HS-5 (cell line): Measurements from ENCODE around the gene CEP43.

Experiments
- DNase-seq: peaks from one replicate; pipeline ENCODE4 v3.0.0-alpha.2; 2012; ENCODE audit warnings: low read depth

Gene CEP43

DNA sequence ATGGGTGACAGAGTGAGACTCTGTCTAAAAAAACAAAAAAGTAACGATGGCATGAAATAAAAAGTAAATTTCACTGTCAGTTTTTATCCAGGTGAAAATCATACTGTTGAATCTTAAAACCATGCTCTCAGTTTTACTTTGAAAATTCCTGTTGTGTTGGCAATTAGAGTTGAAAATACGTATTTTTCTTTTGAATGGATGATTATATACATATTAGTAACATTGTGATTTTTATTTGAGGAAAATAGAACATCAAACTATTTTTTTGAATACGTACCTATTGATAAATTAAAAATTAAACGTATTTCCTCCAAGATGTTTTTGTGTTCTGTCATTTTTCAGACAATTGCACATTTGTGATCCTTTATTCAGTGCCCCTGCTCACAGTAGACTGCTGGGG is 14.7 kb downstream of the CEP43 start:
- DNase-seq, result no peak

DNA sequence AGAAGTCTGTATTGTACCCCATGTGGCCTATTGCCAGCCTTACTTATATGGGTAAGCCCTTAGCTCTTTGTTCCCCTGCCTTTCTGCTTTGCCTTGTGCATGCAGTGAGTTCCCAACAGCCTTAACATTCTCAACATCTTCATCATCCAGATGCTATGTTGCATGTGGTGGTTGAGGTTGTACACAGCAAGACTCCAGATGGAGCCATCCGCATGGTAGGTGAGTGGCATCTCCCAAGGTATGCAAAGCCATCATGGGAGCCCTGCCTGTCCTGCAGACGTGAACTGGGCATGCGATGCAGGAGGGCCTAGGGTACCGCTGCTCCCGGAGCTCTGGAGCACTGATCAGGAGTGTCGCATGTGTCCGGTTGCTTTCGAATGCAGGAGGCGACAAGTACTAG is 16.1 kb downstream of the CEP43 start:
- DNase-seq, result no peak

DNA sequence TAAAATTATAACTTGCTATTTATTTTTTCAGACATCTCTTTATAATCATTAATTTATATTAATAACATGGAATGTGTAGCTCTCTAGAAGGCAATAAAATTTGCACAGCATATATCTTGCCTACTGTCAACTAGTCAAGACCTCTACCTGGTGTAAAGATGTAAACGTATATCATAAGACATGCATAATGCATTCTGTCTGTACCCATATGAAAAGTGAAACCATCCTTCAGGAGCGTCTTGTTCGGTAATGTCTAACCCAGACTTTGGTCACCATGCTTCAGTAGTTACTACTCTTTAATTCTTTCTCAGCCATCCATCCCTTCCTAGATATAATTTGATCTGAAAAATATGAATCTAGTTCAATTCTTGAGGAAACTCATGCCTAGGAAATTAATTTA is 21.0 kb downstream of the CEP43 start:
- DNase-seq, result no peak

DNA sequence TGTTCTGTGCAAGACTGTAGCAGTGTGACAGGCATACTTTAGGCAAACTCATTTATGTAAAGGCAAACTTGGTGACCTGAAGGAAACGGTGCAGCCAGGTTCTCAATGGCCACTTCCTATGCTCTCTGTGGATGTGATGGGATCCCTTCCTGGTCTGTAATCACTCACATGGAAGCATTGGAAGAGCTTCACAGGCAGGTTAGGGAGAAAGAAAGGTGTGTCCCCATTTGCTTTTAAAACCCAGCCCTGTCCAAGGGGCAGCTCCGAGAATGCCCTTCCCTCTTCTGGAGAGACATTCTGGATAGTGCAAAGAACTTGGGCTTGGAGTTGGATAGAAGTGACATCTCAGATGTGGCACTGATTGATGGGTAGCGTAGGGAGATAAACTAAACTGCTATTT is 28.1 kb downstream of the CEP43 start:
- DNase-seq, result no peak

DNA sequence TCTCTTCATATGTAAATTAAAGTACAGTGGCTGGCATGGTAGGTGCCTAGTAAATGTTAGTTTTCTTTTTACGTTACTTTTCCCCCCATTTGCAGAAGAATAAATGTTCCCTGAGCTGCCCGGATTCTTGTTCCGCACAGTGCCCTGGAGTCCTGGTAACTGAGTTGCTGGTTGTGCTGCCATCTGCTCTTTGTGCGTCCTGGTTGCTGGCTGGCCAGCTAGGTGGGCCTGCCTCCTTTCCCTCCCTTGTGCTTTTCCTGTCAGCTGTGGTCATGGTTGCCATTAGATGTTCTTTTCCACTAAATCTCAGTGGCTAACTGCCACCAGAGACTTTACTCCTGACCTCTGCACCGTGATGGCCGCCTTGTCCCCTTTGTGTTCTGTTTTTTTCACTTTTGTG is 28.6 kb downstream of the CEP43 start:
- no peak for DNase-seq

DNA sequence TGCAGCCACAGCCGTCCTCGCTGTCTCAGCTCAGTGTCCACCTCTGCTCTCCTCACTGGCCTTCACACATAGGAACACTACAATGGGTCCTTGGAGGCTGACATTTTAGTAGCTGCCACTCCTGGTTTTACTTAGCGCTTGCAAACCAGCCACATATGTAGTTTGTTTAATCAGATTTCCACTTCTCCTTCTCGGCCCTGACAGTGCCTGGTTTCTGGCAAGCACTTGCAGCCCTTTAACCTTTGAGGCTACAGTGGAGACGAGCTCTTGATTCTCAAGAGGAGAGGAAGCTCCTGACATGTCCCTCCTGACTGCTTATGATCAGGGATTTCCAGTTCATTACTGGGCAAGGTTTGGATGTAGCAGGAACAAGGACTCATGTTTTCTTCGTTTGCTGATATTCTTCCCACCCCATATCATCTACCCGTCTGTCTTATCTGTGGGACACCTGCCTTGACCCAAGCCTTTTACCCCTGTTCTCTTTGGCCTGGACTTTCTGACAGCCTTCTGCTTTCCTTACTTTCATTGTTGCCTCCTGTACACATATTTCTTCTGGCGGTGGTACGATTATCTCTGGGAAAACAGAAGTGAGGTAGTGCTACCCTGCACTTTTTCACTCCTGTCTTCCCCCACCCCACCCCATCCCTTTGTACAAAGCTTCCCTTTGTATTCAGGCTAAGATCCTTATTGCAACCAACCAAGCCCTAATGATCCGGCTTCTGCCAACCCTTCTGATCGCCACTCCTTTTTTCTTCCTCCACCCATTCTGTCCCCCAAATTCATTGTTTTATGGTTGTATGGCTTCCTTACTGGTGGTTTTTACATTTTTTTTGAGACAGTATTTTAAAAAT is 31.2 kb downstream of the CEP43 start:
- DNase-seq, result no peak

DNA sequence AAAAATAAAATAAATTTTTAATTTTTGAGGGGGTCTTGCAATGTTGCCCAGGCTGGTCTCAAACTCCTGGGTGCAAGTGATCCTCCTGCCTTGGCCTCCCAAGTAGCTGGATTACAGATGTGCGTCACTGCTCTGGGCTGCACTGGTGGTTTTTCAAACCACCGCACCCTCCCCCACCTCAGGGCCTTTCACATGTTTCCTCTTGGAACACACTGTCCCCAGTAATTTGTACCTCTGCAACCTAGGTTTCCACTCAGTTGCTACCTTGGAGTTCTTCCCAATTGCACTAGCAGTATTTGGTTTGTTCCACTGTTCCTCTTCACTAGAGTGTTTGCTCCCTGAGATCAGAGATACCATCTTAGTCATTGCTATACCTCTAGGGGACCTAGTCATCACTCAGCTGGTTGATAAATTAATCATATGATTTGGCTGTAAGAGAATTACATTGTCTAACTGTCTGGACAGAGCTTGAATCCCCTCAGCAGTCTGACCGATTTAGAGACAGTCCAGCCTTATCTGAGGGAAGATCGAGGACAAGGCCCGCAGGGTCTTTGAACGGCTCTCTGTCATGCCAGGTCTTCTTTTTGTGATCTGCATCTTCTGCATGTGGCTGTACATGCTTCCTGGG is 32.0 kb downstream of the CEP43 start:
- peak; percentile 1 for DNase-seq

DNA sequence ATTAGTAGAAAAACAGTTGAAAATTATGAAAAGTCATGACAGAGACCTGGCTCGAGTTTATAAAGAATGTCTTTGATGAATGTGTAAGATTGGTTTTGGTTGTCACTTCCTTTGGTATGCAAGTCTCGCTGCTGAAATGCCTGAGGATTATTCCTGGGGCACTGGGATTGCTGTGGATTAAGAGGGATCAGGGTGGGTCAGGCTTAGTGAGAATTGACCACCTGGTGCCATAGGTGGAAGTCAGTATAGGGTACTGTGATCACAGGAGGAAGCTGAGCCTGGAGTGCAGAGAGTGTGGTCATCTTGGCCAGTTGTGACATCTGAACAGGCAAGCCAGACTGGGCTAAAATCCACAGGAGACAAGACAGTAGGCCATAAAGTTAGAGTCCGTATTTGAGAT is 34.9 kb downstream of the CEP43 start:
- no peak for DNase-seq

DNA sequence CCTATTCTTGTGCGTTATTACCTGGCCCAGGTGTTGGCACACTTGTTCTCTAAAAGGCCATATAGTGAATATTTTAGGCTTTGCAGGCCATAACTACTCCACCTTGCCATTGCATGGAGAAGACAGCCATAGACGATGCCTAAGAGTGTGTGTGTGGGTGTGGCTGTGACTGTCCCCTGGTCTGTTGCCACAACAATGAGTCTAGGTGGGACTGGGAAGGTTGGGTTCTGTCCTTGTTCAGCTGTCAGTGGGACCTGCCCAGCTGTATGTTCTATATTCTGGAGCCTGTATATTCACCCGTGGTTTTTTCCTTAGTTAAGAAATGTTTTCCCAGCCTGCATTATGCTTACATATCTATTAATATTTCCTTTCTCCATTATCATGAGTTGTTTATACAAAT is 38.6 kb downstream of the CEP43 start:
- no peak for DNase-seq

DNA sequence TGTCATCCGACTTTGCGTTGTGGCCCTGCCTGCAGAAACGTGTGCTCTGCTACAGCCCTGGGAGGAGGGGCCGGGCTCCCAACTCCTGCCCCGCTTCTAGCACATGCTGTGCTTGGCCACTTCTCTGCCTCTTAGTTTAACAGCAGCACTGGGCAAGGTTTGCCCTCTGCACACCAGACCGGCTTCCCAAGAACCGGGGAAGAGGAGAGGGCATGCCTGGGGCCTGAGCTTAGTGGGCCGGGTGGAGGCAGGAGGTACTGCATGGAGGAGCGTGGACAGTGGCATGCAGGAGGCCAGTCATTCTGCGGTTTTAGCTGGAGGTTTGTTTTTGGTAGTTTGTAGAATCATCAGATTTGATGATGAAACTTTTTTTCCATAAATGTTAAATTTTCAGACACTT is 45.5 kb downstream of the CEP43 start:
- DNase-seq, result no peak

DNA sequence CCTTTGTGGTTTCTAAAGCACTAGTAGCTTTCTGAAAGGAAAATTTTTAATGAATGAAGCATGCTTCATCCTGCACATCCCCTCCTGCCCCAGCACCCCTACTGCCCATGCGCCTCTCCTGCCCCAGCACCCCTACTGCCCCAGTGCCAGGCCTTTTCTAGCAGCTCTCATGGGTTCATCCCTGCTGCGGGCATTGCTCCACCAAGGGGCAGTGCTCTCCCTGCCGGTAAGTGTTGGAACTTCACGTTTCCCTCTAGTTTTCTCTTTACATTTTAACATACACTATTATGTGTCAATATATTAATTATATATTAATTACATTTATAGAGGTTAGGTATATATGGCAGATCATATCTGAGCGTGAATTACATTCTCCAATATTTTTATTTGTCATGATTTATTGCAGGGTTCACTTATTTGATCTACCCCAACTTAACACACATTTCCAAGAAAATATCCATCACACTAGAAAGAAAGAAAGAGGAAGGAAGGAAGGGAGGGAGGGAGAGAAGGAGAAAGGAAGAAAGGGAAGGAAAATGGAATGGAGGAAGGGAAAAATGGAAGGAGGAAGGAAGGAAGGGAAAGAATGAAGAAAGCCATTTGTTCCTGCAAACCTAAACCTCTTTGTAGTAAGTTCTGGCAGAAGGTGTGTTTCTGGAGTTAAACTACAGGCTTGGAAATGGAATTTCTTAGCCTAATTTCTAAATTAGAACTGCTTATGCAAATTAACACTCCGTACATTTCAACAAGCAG is 46.8 kb downstream of the CEP43 start:
- no peak for DNase-seq

DNA sequence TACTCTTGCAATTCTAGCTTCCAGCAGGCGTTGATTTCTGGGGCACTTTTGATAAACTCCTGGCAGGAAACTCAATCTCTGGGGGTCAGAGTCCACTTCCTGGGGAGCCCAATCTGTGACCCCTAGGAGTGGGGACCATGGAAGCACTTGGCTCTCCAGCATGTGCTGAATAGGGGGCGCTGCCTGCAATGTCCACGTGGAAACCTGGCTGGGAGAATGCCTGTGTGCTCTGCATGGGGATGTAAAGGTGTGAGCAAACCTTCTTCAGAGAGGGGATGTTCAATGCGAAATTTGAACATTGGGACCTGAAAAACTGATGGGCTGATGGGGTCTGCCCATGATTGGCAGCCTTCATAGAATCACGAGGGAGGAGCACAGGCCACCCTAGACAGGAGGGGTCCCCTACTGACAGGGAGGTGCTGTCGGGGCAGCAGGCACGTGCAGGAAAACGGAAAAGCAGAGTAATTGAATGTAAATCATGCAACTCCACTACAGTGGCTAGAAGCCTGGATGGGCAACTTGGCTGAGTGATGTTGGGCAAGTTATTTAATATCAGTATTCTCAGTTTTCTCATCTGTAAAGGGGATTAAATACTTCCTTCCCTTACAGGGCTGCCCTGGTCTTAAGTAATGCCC is 47.8 kb downstream of the CEP43 start:
- DNase-seq, result no peak

DNA sequence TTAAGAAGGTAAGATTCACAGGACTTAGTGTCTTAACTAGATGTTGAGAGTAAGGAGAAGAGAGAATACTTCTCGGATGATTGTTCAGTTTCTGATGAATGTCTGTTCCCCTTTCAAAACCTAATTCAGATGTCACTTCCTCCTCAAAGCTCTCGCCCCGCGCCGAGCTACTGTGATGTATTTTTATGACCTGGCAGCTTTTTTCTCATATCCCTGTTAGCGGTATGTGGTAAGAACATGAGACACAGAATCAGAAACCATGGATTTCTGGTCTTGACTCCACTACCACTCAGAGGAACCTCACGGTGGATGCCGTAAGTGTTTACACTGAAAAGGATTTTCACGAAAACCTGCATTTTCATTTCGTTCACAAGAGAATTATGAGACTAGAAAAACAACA is 48.4 kb downstream of the CEP43 start:
- no peak for DNase-seq
